HCT116 (cell line): Measurements from ENCODE around the gene CALCA. TPM values are rescaled to one million over a fixed set of nuclear protein-coding genes. Genes with fewer than 3 reads are reported as not detected.

Source experiments
- ATAC-seq: fragments of 200-7000 bp; cut with Tn5 transposase; 2 replicates; pipeline ENCODE4 v1.9.1; 2020; ENCODE audit warnings: mild to moderate bottlenecking, moderate library complexity
- BruUV-seq: library from RNA; stranded (reverse); fragments of 400-500 nt; replicated peaks from 2 replicates; lab custom pipeline; 2021; lab: Mats Ljungman, UMichigan
- CTCF ChIA-PET: fragments of 300-600 bp; sonication (Branson Sonifier 250); formaldehyde crosslinking; loops from one replicate; lab custom pipeline; 2021; ENCODE audit warnings: antibody characterized with exemption; lab: Charles Lee
- POLR2A ChIA-PET: fragments of 300-600, 350-600 bp; sonication (Branson Sonifier 250); formaldehyde crosslinking; loops from one replicate; lab custom pipeline; 2021; ENCODE audit warnings: antibody characterized with exemption; lab: Charles Lee
- RAD21 ChIA-PET, 2 experiments: fragments of 300-600 bp; sonication (Branson Sonifier 250); formaldehyde crosslinking; loops; one replicate each; lab custom pipeline; 2023; ENCODE audit warnings: low total read pairs in 2 of 2; ENCODE audit not compliant: uncharacterized antibody in 2 of 2, unreplicated experiment in 2 of 2, low non-redundant PET in 1 of 2; lab: Charles Lee
- DNase-seq: peaks from one replicate; pipeline ENCODE4 v3.0.0-alpha.2; 2010; ENCODE audit warnings: low read depth, low spot score
- H2AFZ ChIP-seq: fragments of 200-600 bp; shearing (Covaris generic), sonication (generic); 2 replicates; pipeline ENCODE4 v1.6.1; 2017; ENCODE audit warnings: low read depth, mixed run types, mixed read lengths, antibody characterized with exemption, low read length; ENCODE audit not compliant: poor library complexity, severe bottlenecking
- H3K27ac ChIP-seq: 2 replicates; pipeline ENCODE4 v1.5.1; 2012; ENCODE audit warnings: low read depth, low read length
- H3K27me3 ChIP-seq: fragments of 200-600 bp; sonication (generic); 2 replicates; pipeline ENCODE4 v1.6.1; 2016; ENCODE audit warnings: mixed run types, low read length, mixed read lengths; ENCODE audit not compliant: insufficient read depth
- H3K36me3 ChIP-seq, 2 experiments: fragments of 200-500 bp in 1 of 2; fragments of 200-600 bp in 1 of 2; sonication (Bioruptor generic) in 1 of 2; sonication (generic) in 1 of 2; 2 replicates each; pipeline versions ENCODE4 v1.5.1 to v1.6.1; 2014 to 2016; ENCODE audit warnings: low read length in 2 of 2, inconsistent platforms in 1 of 2, mixed read lengths in 1 of 2, mixed run types in 1 of 2; ENCODE audit not compliant: insufficient read depth in 2 of 2, control insufficient read depth in 1 of 2
- H3K4me1 ChIP-seq, 2 experiments: fragments of 200-600 bp in 1 of 2; sonication (generic) in 1 of 2; 2 replicates each; pipeline versions ENCODE4 v1.5.1 to v1.6.1; 2012 to 2017; ENCODE audit warnings: low read length in 2 of 2, inconsistent platforms in 1 of 2, mild to moderate bottlenecking in 1 of 2, mixed read lengths in 1 of 2, mixed run types in 1 of 2, moderate library complexity in 1 of 2; ENCODE audit not compliant: insufficient read depth in 2 of 2, control insufficient read depth in 1 of 2
- H3K4me2 ChIP-seq: fragments of 200-600 bp; sonication (generic); 2 replicates; pipeline ENCODE4 v1.6.1; 2017; ENCODE audit warnings: mixed run types, low read length, mixed read lengths
- H3K4me3 ChIP-seq, 2 experiments: fragments of 200-600 bp in 1 of 2; sonication (generic) in 1 of 2; replicated peaks in 1 of 2; 2 replicates each; pipeline ENCODE4 v1.5.1; 2011 to 2016; ENCODE audit warnings: low read length in 2 of 2, control low read depth in 1 of 2, low read depth in 1 of 2, mild to moderate bottlenecking in 1 of 2, mixed read lengths in 1 of 2, mixed run types in 1 of 2
- H3K79me2 ChIP-seq: fragments of 200-600 bp; sonication (generic); 2 replicates; pipeline ENCODE4 v1.6.1; 2017; ENCODE audit warnings: mild to moderate bottlenecking, mixed run types, low read length, moderate library complexity, mixed read lengths; ENCODE audit not compliant: insufficient read depth
- H3K9ac ChIP-seq: fragments of 200-600 bp; sonication (generic); 2 replicates; pipeline ENCODE4 v1.6.1; 2016; ENCODE audit warnings: low read length, mixed read lengths
- H3K9me2 ChIP-seq: fragments of 200-600 bp; sonication (generic), shearing (Covaris generic); 2 replicates; pipeline ENCODE4 v1.6.1; 2017; ENCODE audit warnings: mixed run types, mild to moderate bottlenecking, moderate library complexity; ENCODE audit not compliant: insufficient read depth
- H3K9me3 ChIP-seq, 2 experiments: fragments of 200-500 bp in 1 of 2; fragments of 200-600 bp in 1 of 2; sonication (Bioruptor generic) in 1 of 2; sonication (generic) in 1 of 2; 2 replicates each; pipeline ENCODE4 v1.6.1; 2014 to 2017; ENCODE audit warnings: low read length in 2 of 2, mixed read lengths in 2 of 2, inconsistent platforms in 1 of 2, low read depth in 1 of 2, mild to moderate bottlenecking in 1 of 2, mixed run types in 1 of 2, moderate library complexity in 1 of 2; ENCODE audit not compliant: control insufficient read depth in 1 of 2, insufficient read depth in 1 of 2
- H4K20me1 ChIP-seq: fragments of 200-600 bp; sonication (generic), shearing (Covaris generic); 2 replicates; pipeline ENCODE4 v1.6.1; 2017; ENCODE audit warnings: mixed run types, mild to moderate bottlenecking, moderate library complexity; ENCODE audit not compliant: insufficient read depth
- CBX3 ChIP-seq: IDR thresholded peaks from 2 replicates; pipeline ENCODE4 v1.6.1; 2012; ENCODE audit warnings: low read depth
- CEBPB ChIP-seq: IDR thresholded peaks from 2 replicates; pipeline ENCODE4 v1.6.1; 2012; ENCODE audit warnings: low read depth
- CTCF ChIP-seq, 3 experiments: fragments of 200-600 bp in 1 of 3; sonication (generic) in 1 of 3; IDR thresholded peaks in 2 of 3; conservative IDR thresholded peaks in 1 of 3; 2 replicates each; pipeline ENCODE4 v1.5.1; 2012 to 2017; ENCODE audit warnings: low read depth in 2 of 3, low read length in 2 of 3, antibody characterized with exemption in 1 of 3, borderline replicate concordance in 1 of 3, control low read depth in 1 of 3, mild to moderate bottlenecking in 1 of 3, mixed read lengths in 1 of 3, mixed run types in 1 of 3, moderate library complexity in 1 of 3; ENCODE audit not compliant: insufficient read depth in 1 of 3
- EGR1 ChIP-seq: IDR thresholded peaks from 2 replicates; pipeline ENCODE4 v1.6.1; 2012; ENCODE audit warnings: low read depth
- EZH2 ChIP-seq: fragments of 200-600 bp; sonication (generic); IDR thresholded peaks from 2 replicates; pipeline ENCODE4 v1.6.1; 2017; ENCODE audit warnings: antibody characterized with exemption, mixed run types
- EZH2phosphoT487 ChIP-seq: fragments of 200-600 bp; IDR thresholded peaks from 2 replicates; pipeline ENCODE4 v1.6.1; 2018; ENCODE audit warnings: antibody characterized with exemption, borderline replicate concordance
- FOSL1 ChIP-seq: IDR thresholded peaks from 2 replicates; pipeline ENCODE4 v1.6.1; 2012; ENCODE audit warnings: low read depth
- POLR2AphosphoS5 ChIP-seq: IDR thresholded peaks from 2 replicates; pipeline ENCODE4 v1.6.1; 2011; ENCODE audit warnings: mild to moderate bottlenecking, low read depth, low read length, moderate library complexity
- RAD21 ChIP-seq: IDR thresholded peaks from 2 replicates; pipeline ENCODE4 v1.6.1; 2012; ENCODE audit warnings: low read depth, mild to moderate bottlenecking
- SIN3A ChIP-seq: IDR thresholded peaks from 2 replicates; pipeline ENCODE4 v1.6.1; 2012; ENCODE audit warnings: low read depth
- SP1 ChIP-seq: IDR thresholded peaks from 2 replicates; pipeline ENCODE4 v1.6.1; 2012; ENCODE audit warnings: low read depth
- SRF ChIP-seq: IDR thresholded peaks from 2 replicates; pipeline ENCODE4 v1.6.1; 2012; ENCODE audit warnings: low read depth
- TCF7L2 ChIP-seq: IDR thresholded peaks from 2 replicates; pipeline ENCODE4 v1.7.0; 2011; ENCODE audit warnings: borderline replicate concordance, inconsistent platforms; ENCODE audit not compliant: insufficient read depth, insufficient read length; ENCODE audit errors: extremely low read depth
- YY1 ChIP-seq: IDR thresholded peaks from 2 replicates; pipeline ENCODE4 v1.6.1; 2011; ENCODE audit warnings: low read length, low read depth, moderate library complexity, mild to moderate bottlenecking; ENCODE audit not compliant: insufficient replicate concordance; ENCODE audit errors: extremely low read depth
- ZBTB33 ChIP-seq: IDR thresholded peaks from 2 replicates; pipeline ENCODE4 v1.6.1; 2011; ENCODE audit warnings: mild to moderate bottlenecking, low read length, moderate library complexity; ENCODE audit not compliant: insufficient replicate concordance; ENCODE audit errors: extremely low read depth
- ZFX ChIP-seq: fragments of 450-650 bp; IDR thresholded peaks from 2 replicates; pipeline ENCODE4 v1.6.1; 2017
- ZNF274 ChIP-seq: fragments of 200-500 bp; sonication (Bioruptor generic); IDR thresholded peaks from 2 replicates; pipeline ENCODE4 v1.6.1; 2014; ENCODE audit warnings: mild to moderate bottlenecking, low read depth, low read length, inconsistent platforms
- intact Hi-C: fragments of 100-400 bp; cut with micrococcal nuclease; formaldehyde crosslinking; loops from 2 replicates; pipeline ENCODE4 v1.10.0; 2022
- total RNA-seq: library from RNA; stranded (reverse); gene quantifications from one replicate; pipeline ENCODE4 v1.2.1, GENCODE V29; 2021; ENCODE audit not compliant: unreplicated experiment
- TF ChIP-seq, protein P1 (sequence below): IDR thresholded peaks from 2 replicates; pipeline ENCODE4 v1.6.1; 2012; ENCODE audit warnings: low read depth
- TF ChIP-seq, protein P2 (sequence below): IDR thresholded peaks from 2 replicates; pipeline ENCODE4 v1.6.1; 2012

The CALCA gene
- total RNA-seq, 1 experiment from 2014 or later: not detected

DNA sequence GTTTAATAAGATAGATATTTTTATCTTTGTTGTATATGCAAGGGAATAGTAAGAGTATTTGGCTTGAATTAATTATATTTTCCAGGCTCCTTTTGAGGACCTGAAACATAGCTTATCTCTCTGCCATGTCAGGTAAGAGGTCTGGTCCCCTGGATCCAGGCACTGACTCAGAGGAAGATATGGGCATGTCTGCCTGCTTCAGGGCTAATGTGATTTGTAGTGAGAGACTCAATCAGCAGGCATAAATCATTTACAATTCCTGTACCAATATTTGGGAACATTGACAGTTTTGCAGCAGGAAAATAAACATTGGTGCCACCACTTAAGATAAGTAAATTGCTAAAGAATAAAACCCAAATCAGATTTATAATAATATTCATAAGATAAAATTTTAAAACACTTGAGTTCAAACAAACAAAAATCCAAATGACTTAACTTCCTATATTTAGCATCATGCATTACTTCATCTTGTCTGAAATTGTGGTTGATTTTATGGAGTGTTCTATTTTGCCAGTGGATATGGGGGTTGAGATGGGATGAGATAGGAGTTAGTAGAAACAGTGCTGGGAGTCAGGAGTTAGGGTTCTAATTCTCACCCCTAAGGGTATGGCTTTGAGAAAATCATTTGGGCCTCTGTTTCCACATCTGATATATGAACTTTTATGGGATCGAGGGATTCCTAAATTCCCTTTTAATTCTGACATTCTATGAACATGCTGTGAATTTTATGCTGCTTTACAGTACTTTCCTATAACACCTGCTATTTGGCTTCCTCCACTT, 5.1 kb upstream of the CALCA start:
- H3K79me2 ChIP-seq: no peaks in the 10 kb centered on the region
- peaks cover 0 to 8% of the 10 kb centered on the region in 2 experiments; a peak in 1 of 4 replicates for H3K4me1 ChIP-seq
- H3K4me2 ChIP-seq: no peak overlapping the region
- no peaks in the 10 kb centered on the region for H3K36me3 ChIP-seq
- no peaks in the 10 kb centered on the region for H3K27me3 ChIP-seq
- H3K4me3 ChIP-seq: no peak overlapping the region
- POLR2A ChIA-PET: no interaction called here
- H2AFZ ChIP-seq: no peak overlapping the region
- no TSS peak for BruUV-seq
- H3K9me3 ChIP-seq: no peaks in the 10 kb centered on the region
- CTCF ChIA-PET: no interaction called here
- no peak for DNase-seq
- intact Hi-C loops: no loop called here
- no peaks in the 10 kb centered on the region for H4K20me1 ChIP-seq
- H3K9ac ChIP-seq: no peak overlapping the region
- H3K9me2 ChIP-seq: no peaks in the 10 kb centered on the region
- RAD21 ChIA-PET: no interaction called here
- ATAC-seq: no peak
- TF ChIP-seq, protein P1, sequence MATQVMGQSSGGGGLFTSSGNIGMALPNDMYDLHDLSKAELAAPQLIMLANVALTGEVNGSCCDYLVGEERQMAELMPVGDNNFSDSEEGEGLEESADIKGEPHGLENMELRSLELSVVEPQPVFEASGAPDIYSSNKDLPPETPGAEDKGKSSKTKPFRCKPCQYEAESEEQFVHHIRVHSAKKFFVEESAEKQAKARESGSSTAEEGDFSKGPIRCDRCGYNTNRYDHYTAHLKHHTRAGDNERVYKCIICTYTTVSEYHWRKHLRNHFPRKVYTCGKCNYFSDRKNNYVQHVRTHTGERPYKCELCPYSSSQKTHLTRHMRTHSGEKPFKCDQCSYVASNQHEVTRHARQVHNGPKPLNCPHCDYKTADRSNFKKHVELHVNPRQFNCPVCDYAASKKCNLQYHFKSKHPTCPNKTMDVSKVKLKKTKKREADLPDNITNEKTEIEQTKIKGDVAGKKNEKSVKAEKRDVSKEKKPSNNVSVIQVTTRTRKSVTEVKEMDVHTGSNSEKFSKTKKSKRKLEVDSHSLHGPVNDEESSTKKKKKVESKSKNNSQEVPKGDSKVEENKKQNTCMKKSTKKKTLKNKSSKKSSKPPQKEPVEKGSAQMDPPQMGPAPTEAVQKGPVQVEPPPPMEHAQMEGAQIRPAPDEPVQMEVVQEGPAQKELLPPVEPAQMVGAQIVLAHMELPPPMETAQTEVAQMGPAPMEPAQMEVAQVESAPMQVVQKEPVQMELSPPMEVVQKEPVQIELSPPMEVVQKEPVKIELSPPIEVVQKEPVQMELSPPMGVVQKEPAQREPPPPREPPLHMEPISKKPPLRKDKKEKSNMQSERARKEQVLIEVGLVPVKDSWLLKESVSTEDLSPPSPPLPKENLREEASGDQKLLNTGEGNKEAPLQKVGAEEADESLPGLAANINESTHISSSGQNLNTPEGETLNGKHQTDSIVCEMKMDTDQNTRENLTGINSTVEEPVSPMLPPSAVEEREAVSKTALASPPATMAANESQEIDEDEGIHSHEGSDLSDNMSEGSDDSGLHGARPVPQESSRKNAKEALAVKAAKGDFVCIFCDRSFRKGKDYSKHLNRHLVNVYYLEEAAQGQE: no peak
- no peak for TF ChIP-seq FOSL1
- TF ChIP-seq EZH2phosphoT487: no peak
- TF ChIP-seq TCF7L2: no peak
- no peak for TF ChIP-seq ZBTB33
- no peak for TF ChIP-seq POLR2AphosphoS5
- no peak for TF ChIP-seq CTCF (IDR thresholded peaks at IDR 0.05 in 2 of 3, conservative IDR thresholded peaks at IDR 0.05 in 1 of 3; ENCODE audit: borderline replicate concordance in 1 of 3, insufficient read depth in 1 of 3, low read depth in 2 of 3, low read length in 2 of 3)
- TF ChIP-seq EGR1: no peak
- no peak for TF ChIP-seq SRF
- no peak for TF ChIP-seq SP1
- TF ChIP-seq CEBPB: no peak
- TF ChIP-seq ZNF274: no peak
- no peak for TF ChIP-seq RAD21
- no peak for TF ChIP-seq YY1
- TF ChIP-seq EZH2: no peak
- TF ChIP-seq, protein P2, sequence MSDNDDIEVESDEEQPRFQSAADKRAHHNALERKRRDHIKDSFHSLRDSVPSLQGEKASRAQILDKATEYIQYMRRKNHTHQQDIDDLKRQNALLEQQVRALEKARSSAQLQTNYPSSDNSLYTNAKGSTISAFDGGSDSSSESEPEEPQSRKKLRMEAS: no peak
- no peak for TF ChIP-seq SIN3A
- no peak for TF ChIP-seq ZFX
- TF ChIP-seq CBX3: no peak
- H3K27ac ChIP-seq: no peak overlapping the region
